ENCODE results near the gene ADAP1. TPM values are rescaled to one million over a fixed set of nuclear protein-coding genes. Genes with fewer than 3 reads are reported as not detected.

ADAP1 gene
- total and polyA plus RNA-seq, 2 of the 8 experiments (the other 6 are each of a cell fraction or from before 2014, with no cell fraction given), result 5.8 to 6.1 TPM

DNA sequence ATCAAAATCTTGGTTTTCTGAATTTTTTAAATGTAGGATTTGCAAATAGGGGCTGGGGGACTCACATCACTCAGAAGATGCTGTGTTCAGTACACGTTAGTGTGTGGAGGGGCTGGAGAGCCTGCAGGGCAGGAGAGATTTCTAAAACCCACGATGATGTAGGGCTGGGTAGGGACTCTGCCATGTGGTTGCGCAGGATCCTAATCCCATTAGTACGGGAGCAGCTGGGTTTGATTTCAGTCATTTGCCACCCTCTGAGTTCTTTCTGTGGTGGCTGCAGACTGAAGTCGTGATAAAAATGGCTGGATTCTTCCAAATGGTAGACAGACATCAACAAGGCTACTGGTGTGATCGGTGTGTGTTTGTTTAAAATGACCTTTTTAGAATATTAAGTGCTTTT lies 92.3 kb downstream of the ADAP1 start:
- no peak overlapping the region for H2AK5ac ChIP-seq (ENCODE audit: low read depth, low read length)
- no peaks in the 10 kb centered on the region for H3K27me3 ChIP-seq (replicated peaks in 1 of 4; ENCODE audit: control insufficient read depth in 3 of 4, extremely low read depth in 1 of 4, insufficient read depth in 3 of 4, low read length in 3 of 4)
- ChIA-PET POLR2A (ENCODE audit: partially characterized antibody) (no interaction called here), CTCF (ENCODE audit: partially characterized antibody) (interaction anchor here (1.2 to 3.8 kb wide), 2 partner anchors 10 to 131 kb away, joined by 3 to 20 read pairs; no protein-coding TSS in a partner anchor)
- no peak overlapping the region for H3K4me3 ChIP-seq (ENCODE audit: extremely low read depth in 1 of 4, insufficient read depth in 2 of 4, low read depth in 3 of 4, low read length in 4 of 4)
- no peak overlapping the region for H3K27ac ChIP-seq (ENCODE audit: low read depth, low read length)
- H3K4me2 ChIP-seq (ENCODE audit: insufficient read depth in 1 of 2, low read depth in 2 of 2, low read length in 2 of 2), result no peak overlapping the region
- no peaks in the 10 kb centered on the region for H3K79me2 ChIP-seq (ENCODE audit: control insufficient read depth in 1 of 2, insufficient read depth in 2 of 2, low read length in 2 of 2)
- H3K23ac ChIP-seq (ENCODE audit: insufficient read length), result no peak overlapping the region
- peaks cover 3 to 13% of the 10 kb centered on the region in 2 experiments for H4K20me1 ChIP-seq (replicated peaks in 1 of 2; ENCODE audit: control insufficient read depth in 1 of 2, insufficient read depth in 2 of 2, low read length in 2 of 2)
- peaks cover 28 to 70% (median 60%) of the 10 kb centered on the region in 4 experiments for H3K36me3 ChIP-seq (ENCODE audit: control insufficient read depth in 2 of 4, insufficient read depth in 4 of 4, low read length in 3 of 4)
- H3K56ac ChIP-seq (replicated peaks; ENCODE audit: insufficient read length, low read depth, low read length), result no peak overlapping the region
- H2BK120ac ChIP-seq (replicated peaks; ENCODE audit: low read depth, low read length), result no peak overlapping the region
- 91% methylated on average over 6 of the region's 6 CpGs; no CpG with 5 or more reads in 1 of the 2 experiments for WGBS, 2 experiments (ENCODE audit: extremely low coverage in 1 of 2, insufficient coverage in 1 of 2, insufficient read length in 1 of 2, insufficient replicate concordance in 2 of 2, low coverage in 1 of 2, low lambda C conversion rate in 2 of 2, missing lambda C conversion rate in 1 of 2)
- H3K79me1 ChIP-seq (ENCODE audit: low read depth, low read length), result peaks cover 3% of the 10 kb centered on the region
- H4K8ac ChIP-seq (ENCODE audit: extremely low read depth, insufficient read depth, low read length), result no peak overlapping the region
- H3K4me1 ChIP-seq (replicated peaks in 1 of 4; ENCODE audit: control insufficient read depth in 3 of 4, insufficient read depth in 4 of 4, low read length in 3 of 4), result no peaks in the 10 kb centered on the region
- no peak overlapping the region for H3K14ac ChIP-seq (ENCODE audit: insufficient read length)
- no peak overlapping the region for H2BK5ac ChIP-seq (ENCODE audit: low read depth, low read length)
- H4K91ac ChIP-seq (replicated peaks; ENCODE audit: insufficient read length, low read length), result no peak overlapping the region
- no peak overlapping the region for H3K4ac ChIP-seq (replicated peaks; ENCODE audit: insufficient read length, low read depth, low read length)
- no peak overlapping the region for H3K9ac ChIP-seq (replicated peaks in 1 of 4; ENCODE audit: extremely low read depth in 1 of 4, low read depth in 3 of 4, low read length in 3 of 4)
- H2BK12ac ChIP-seq (ENCODE audit: low read depth, low read length), result no peak overlapping the region
- no peaks in the 10 kb centered on the region for H3K23me2 ChIP-seq (ENCODE audit: low read depth, low read length)
- H2BK15ac ChIP-seq (ENCODE audit: low read length), result no peak overlapping the region
- TF ChIP-seq CREB1 (IDR thresholded peaks at IDR 0.05) (no peak), CBX5 (IDR thresholded peaks at IDR 0.05; ENCODE audit: low read depth, low read length) (no peak), KDM1A (IDR thresholded peaks at IDR 0.05; ENCODE audit: borderline replicate concordance, low read length) (no peak), HDAC6 (IDR thresholded peaks at IDR 0.05; ENCODE audit: low read depth, low read length) (no peak), RXRA (IDR thresholded peaks at IDR 0.05; ENCODE audit: insufficient read depth, low read depth, low read length) (no peak), KDM4A (IDR thresholded peaks at IDR 0.05; ENCODE audit: low read depth, low read length, severe bottlenecking) (no peak), BCL11A (IDR thresholded peaks at IDR 0.05; ENCODE audit: low read depth in 2 of 2, low read length in 2 of 2) (no peak), USF2 (IDR thresholded peaks at IDR 0.05; ENCODE audit: low read length) (no peak), RAD21 (IDR thresholded peaks at IDR 0.05 in 1 of 2, conservative IDR thresholded peaks at IDR 0.05 in 1 of 2; ENCODE audit: low read depth in 2 of 2, low read length in 2 of 2) (no peak)
- no peak for DNase-seq (ENCODE audit: low read depth in 1 of 2, low spot score in 2 of 2)
- no peak for FAIRE-seq
- H4K5ac ChIP-seq (ENCODE audit: insufficient read length, low read depth, low read length), result no peak overlapping the region
- no peak overlapping the region for H2AFZ ChIP-seq (ENCODE audit: low read length)
- no peaks in the 10 kb centered on the region for H3K9me3 ChIP-seq (ENCODE audit: insufficient read depth in 2 of 2, low read depth in 1 of 2, low read length in 1 of 2)
- no peak overlapping the region for H2BK20ac ChIP-seq (ENCODE audit: low read length)
- no peak overlapping the region for H3K18ac ChIP-seq (ENCODE audit: extremely low read depth, low read length)
